Right forelimb (tissue), 1 donor: ENCODE data around the gene BFSP1.

Source experiments
- DNase-seq: peaks from one replicate; pipeline ENCODE4 v3.0.0-alpha.2; 2018

The BFSP1 gene

DNA sequence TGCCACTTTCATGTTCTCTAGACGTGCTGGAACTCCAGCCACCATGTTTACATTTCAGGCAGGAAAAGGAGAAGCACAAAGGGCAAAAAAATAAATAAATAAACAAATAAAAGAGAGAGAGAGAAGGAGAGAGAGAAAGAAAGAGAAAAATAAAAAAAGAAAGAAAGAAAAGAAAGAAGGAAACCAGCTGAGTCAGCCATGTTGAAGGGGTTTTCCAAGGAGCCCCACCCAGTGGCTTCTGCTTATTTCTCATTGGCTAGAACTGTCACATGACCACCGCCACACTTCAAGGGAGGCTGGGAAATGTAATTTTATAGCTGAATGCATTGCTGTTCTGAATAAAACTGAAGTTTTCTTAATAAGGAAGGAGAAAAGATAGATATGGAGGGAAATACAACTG lies 71.1 kb downstream of the BFSP1 start:
- no peak for DNase-seq

DNA sequence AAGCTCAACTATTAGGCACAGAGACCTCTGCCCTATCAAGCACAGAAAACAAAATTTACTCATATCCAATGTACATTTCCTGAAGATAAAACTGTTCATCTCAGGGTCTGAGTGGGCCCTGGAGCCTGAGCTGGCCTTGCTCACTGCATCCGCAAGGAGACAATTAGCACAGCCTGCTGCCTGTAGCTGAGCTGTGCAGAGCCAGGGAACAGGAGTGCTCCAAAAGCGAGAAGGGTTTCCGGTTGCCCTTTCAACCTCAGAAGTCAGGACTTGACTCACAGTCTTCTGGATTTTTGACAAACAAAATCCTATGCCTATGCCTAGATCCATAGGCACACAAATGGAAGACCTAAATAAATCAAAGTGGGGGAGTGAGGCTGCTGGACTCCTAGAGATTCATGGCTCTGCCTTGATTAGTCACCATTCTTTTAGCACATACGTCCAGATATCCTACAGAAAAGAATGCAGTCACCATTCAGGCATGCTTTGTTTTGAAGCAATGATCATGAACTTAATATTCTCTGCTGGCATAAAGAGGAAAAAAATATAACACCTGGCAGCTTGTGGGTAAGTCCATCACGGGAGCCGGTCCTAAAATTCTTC lies 73.5 kb downstream of the BFSP1 start:
- DNase-seq, result no peak

DNA sequence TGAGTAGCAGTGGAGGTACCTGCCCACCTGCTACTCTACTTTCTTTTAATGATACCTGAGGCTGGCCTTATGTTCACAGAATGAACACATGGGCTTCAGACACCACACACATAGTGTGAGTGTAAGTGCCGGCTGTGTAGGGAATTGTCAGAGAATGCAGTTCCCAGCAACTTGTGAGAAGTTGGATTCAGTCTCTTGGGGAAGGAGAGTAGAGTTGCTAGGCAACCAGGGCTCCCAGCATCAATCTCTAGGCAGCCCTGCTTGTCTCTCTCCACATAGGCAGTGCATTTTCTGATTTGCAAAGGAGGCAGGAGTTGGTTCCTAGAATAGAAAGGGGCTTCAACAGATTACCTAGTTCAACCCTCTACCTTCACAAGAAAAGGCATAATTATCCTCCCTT lies 74.1 kb downstream of the BFSP1 start:
- DNase-seq, result no peak

DNA sequence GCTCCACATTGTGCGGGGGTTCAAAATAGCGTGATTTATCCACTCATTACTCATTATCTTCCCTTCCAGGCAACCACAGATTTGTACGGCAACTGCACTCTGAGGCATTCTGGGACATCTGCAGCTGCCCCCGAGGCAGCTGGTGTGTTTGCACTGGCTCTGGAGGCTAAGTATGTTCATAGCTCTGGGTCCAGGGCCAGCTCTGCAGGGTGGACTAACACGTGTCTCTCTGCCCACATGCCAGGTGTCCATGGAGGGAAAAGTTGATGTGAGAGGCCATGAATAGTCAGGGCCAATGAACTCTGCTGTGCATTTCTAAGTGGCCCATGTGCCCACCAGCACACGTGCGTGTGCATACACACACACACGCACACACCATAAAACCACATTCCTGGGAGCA lies 74.9 kb downstream of the BFSP1 start:
- no peak for DNase-seq

DNA sequence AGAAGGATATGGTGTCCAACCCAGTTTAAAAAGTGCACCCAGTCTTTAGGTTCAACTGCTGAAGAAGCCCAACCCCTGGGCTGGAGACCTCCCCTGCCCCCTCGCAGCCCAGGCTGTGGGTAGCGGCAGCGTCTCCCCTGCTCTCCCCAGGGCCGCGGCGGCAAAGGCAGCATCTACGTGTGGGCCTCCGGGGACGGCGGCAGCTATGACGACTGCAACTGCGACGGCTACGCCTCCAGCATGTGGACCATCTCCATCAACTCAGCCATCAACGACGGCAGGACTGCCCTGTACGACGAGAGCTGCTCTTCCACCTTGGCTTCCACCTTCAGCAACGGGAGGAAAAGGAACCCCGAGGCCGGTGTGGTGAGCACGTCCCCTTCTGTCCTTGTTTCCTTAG lies 77.6 kb downstream of the BFSP1 start:
- no peak for DNase-seq

DNA sequence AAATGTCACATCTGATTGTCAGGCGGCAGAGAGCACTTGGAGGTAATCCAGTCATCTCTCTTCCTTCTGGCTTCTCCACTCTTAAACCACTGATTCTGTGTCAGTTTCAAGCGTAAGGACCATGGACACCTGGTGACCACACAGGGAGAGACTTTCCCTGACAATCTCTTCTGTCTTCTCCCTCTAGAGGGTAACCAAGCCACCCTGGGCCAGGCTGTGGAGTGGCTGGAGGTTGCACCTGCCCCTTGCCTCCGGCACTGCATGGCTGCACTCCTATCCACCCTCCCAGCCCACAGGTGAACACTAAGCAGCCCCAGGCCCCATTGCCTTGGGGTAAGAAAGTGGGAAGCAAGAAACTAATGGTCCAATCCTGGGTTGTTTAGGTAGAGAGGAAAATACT lies 78.7 kb downstream of the BFSP1 start:
- no peak for DNase-seq

DNA sequence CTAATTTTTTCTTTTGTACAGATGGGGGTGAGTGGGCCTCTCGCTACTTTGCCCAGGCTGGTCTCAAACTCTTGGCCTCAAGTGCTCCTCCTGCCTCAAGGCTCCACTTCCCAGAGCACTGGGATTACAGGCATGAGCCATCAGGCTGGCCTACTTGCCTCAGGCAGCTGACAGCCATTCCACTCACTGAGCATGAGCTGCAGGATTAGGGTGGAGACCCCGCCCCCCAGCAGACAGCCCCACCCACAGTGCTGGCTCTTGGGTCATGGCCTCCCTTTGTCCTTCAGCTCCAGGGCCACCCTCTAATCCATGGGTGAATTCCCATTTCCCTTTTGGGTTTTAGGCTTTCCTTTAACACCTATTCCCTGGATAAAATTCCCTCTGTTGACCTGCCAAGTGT lies 82.1 kb downstream of the BFSP1 start:
- no peak for DNase-seq

DNA sequence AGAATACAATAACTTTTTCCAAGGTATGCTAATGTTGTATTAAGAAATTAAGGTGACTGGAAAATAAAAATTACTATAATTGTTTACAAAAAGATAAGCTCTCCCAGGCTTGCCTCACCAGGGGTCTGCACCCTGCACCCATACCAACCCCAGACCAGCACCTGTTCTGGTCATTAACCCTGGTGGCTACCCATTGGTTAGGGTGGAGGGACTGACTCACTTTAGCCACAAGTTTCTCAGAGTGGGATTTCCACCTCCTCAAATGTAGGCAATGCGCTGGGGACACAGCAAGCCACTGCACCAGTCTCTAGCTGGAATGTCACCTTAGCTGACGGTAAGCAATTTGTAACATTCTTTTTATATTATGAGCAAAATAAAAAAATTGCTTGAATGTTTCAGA lies 83.1 kb downstream of the BFSP1 start:
- no peak for DNase-seq

DNA sequence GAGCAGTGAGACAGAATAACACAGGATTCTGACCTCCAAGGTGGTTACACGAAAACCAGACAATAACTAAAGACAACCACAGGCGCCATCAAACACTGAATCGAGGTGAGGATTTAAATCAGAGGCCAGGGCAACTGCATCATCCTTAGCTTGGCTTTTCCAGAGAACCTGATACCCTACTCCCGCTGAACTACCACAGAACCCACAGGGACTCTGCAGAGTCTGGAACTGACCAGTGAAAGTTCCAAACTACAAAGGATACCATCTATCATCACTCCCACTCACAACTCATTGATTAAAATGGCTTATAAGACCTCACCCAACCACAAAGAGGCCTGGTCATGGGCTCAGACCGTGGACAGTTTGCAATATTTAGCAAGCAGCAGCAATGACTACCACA lies 85.0 kb downstream of the BFSP1 start:
- DNase-seq, result no peak

DNA sequence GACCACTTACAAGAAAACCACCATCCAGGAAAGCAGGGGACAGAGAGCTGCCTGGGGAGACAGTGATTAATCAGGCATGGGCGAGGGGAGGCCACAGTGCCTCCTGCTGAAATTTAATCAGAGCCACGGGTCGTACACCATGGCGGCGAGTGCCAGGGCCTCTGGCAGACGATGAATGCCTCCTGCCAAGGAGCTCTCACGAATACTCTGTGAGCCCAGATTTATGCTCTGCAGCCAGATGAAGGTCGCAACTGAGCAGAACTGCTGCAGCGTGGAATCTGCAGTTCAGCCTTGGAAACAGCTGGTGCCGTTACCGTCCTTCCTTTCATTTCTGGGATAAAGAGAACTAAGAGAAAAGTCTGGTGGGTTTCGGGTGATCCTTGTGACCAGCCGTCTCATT lies 85.6 kb downstream of the BFSP1 start:
- DNase-seq, result no peak

DNA sequence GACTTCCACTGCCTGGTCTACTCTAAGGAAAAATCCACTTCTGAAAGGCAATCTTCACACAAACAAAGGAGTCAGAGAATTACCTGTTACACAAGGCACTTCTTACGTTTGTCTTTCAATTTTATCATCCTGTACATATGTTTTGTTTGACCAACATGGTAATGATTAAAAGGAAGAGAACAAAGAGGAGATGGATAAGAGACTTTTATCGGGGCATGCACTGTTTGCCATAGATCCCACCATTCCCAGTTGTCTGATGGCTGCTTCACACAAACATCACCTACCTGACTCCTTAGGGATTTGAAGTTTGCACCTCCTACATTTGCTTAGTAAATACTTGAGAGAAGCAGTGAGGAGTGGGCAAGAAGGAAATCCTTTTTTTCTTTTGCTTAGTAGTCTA lies 87.1 kb downstream of the BFSP1 start:
- no peak for DNase-seq
